ENCODE data around the gene CDKL5. TPM values are rescaled to one million over a fixed set of nuclear protein-coding genes. Genes with fewer than 3 reads are reported as not detected.

Gene CDKL5
- polyA plus RNA-seq, 4 donors = 0.22 to 3.3 (median 0.52) TPM

Other genes starting within 250 kb of the CDKL5 start
- gene BEND2, start 204.7 kb upstream of the CDKL5 start, polyA plus RNA-seq = under 1 TPM in 1 of 4 donors, not detected in 3; 0.01 TPM
- gene SCML2, start 70.9 kb upstream of the CDKL5 start, polyA plus RNA-seq = 1 to 10 TPM in 3 of 4 donors, under 1 TPM in 1; 0.54 to 5.0 (median 1.7) TPM
- under 1 TPM in 1 of 4 donors, not detected in 3; 0.03 TPM for gene RS1, start 246.5 kb downstream of the CDKL5 start, polyA plus RNA-seq